HFF-Myc (cell line): ENCODE data around the gene YIF1A.

Experiments
- DNase-seq: peaks from one replicate; pipeline ENCODE4 v3.0.0-alpha.2; 2011; ENCODE audit warnings: low read depth; ENCODE audit errors: extremely low read depth
- H3K4me3 ChIP-seq: replicated peaks from 2 replicates; pipeline ENCODE4 v1.5.1; 2011; ENCODE audit warnings: low read depth, mild to moderate bottlenecking, control low read depth, low read length
- TF ChIP-seq, protein P1 (sequence below): IDR thresholded peaks from 2 replicates; pipeline ENCODE4 v1.5.1; 2012; ENCODE audit warnings: mild to moderate bottlenecking, low read depth, low read length, control low read depth; ENCODE audit errors: missing control alignments

The YIF1A gene

GRCh38 chr11:66264383-66264782 lies 24.6 kb downstream of the YIF1A start:
- no peak for DNase-seq
- H3K4me3 ChIP-seq, result no peak overlapping the region
- TF ChIP-seq, protein P1, sequence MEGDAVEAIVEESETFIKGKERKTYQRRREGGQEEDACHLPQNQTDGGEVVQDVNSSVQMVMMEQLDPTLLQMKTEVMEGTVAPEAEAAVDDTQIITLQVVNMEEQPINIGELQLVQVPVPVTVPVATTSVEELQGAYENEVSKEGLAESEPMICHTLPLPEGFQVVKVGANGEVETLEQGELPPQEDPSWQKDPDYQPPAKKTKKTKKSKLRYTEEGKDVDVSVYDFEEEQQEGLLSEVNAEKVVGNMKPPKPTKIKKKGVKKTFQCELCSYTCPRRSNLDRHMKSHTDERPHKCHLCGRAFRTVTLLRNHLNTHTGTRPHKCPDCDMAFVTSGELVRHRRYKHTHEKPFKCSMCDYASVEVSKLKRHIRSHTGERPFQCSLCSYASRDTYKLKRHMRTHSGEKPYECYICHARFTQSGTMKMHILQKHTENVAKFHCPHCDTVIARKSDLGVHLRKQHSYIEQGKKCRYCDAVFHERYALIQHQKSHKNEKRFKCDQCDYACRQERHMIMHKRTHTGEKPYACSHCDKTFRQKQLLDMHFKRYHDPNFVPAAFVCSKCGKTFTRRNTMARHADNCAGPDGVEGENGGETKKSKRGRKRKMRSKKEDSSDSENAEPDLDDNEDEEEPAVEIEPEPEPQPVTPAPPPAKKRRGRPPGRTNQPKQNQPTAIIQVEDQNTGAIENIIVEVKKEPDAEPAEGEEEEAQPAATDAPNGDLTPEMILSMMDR, result no peak

DNA sequence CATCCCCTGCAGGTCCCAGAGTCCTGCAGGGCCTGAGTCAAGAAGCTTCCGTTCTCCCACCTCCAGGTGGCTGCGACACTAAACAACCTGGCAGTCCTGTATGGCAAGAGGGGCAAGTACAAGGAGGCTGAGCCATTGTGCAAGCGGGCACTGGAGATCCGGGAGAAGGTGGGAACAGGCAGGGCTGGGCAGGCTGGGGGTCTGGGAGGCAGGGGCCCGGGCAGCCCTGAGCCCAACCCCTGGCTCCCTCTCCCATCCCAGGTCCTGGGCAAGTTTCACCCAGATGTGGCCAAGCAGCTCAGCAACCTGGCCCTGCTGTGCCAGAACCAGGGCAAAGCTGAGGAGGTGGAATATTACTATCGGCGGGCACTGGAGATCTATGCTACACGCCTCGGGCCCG lies 25.2 kb downstream of the YIF1A start:
- TF ChIP-seq, protein P1, result no peak
- H3K4me3 ChIP-seq, result no peak overlapping the region
- DNase-seq, result no peak

GRCh38 chr11:66263231-66263630 lies 25.7 kb downstream of the YIF1A start:
- no peak overlapping the region for H3K4me3 ChIP-seq
- TF ChIP-seq, protein P1, result no peak
- DNase-seq, result no peak

DNA sequence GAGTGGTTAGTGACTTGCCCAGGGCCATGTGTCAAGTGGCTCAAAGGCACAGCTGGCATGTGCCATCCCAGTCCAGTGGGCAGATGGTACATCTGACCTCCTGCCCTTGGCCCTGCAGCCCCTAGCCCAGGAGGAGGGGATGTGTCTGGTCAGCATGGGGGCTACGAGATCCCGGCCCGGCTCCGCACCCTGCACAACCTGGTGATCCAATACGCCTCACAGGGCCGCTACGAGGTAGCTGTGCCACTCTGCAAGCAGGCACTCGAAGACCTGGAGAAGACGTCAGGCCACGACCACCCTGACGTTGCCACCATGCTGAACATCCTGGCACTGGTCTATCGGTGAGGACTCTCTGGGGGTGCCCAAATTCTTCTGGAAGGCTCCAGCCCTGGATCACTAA lies 26.2 kb downstream of the YIF1A start:
- TF ChIP-seq, protein P1, result no peak

GRCh38 chr11:66262191-66262590 lies 26.8 kb downstream of the YIF1A start:
- TF ChIP-seq, protein P1, result no peak
- H3K4me3 ChIP-seq, result no peak overlapping the region
- DNase-seq, result no peak

More for the DNA sequence above, 26.2 kb downstream of the YIF1A start:
- H3K4me3 ChIP-seq, result no peak overlapping the region
- DNase-seq, result no peak

DNA sequence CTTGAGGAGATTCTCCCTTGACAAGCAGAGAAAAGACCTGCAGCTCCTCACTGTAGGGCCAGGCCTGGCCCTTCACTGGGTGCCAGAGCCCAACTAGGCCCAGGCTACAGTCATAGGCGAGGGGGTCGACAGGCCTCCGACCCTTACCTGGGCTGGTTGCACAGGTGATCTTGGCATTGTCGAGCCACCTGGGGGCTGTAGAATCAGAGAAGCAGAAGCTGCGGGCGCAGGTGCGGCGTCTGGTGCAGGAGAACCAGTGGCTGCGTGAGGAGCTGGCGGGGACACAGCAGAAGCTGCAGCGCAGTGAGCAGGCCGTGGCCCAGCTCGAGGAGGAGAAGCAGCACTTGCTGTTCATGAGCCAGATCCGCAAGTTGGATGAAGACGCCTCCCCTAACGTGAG lies 27.4 kb downstream of the YIF1A start:
- TF ChIP-seq, protein P1, result no peak
- no peak for DNase-seq
- H3K4me3 ChIP-seq, result no peak overlapping the region

DNA sequence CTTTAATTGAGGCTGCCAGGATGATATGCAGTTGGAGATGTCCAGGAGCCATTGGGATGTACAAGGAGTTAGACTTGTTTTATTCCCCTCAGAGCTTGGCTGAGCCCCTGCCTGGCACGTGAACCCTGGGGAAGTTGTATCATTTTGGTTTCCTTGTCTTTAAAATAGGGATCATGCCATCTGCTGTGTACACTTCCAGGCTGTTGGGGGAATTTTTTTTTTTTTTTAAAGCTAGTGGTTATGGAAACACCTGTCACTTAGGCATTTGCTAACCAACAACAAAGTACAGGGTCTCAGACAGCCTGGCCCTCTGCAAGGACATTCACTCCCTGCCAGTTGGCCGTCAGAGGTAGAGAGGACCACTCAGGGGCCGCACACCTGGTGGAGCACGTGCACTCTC lies 29.0 kb downstream of the YIF1A start:
- no peak for DNase-seq
- TF ChIP-seq, protein P1, result no peak
- no peak overlapping the region for H3K4me3 ChIP-seq
